Mesothelial cell of epicardium (in vitro differentiated cells): ENCODE data around the gene TMCO4. TPM values are rescaled to one million over a fixed set of nuclear protein-coding genes. Genes with fewer than 3 reads are reported as not detected.

ENCODE experiments used
- DNase-seq, 2 experiments: peaks; one replicate each; pipeline ENCODE4 v3.0.0; 2021; ENCODE audit warnings: low spot score in 2 of 2; ENCODE audit not compliant: unreplicated experiment in 2 of 2
- H3K27ac Mint-ChIP-seq: 2 replicates; pipeline ENCODE4 v1.8.0; 2021; ENCODE audit warnings: mixed read lengths
- H3K27me3 Mint-ChIP-seq: 2 replicates; pipeline ENCODE4 v1.8.0; 2021; ENCODE audit warnings: low read depth, mixed read lengths
- H3K36me3 Mint-ChIP-seq: 2 replicates; pipeline ENCODE4 v1.8.0; 2021; ENCODE audit warnings: mixed read lengths
- H3K4me1 Mint-ChIP-seq: 2 replicates; pipeline ENCODE4 v1.8.0; 2021; ENCODE audit warnings: mixed read lengths
- H3K4me3 Mint-ChIP-seq: 2 replicates; pipeline ENCODE4 v1.8.0; 2021; ENCODE audit warnings: mild to moderate bottlenecking, moderate library complexity, mixed read lengths
- H3K9me3 Mint-ChIP-seq: 2 replicates; pipeline ENCODE4 v1.8.0; 2021; ENCODE audit warnings: mixed read lengths
- total RNA-seq: library from RNA; stranded (reverse); gene quantifications from 3 replicates; pipeline ENCODE4 v1.2.1, GENCODE V29; 2021
- TF ChIP-seq, protein P1 (sequence below): fragments of 200-600 bp; sonication (generic); IDR thresholded peaks from one replicate; pipeline ENCODE4 v1.5.0; 2021; ENCODE audit warnings: antibody characterized with exemption; ENCODE audit not compliant: unreplicated experiment

Gene TMCO4
- total RNA-seq, 1 donor from 2014 or later: 21.4 TPM

DNA sequence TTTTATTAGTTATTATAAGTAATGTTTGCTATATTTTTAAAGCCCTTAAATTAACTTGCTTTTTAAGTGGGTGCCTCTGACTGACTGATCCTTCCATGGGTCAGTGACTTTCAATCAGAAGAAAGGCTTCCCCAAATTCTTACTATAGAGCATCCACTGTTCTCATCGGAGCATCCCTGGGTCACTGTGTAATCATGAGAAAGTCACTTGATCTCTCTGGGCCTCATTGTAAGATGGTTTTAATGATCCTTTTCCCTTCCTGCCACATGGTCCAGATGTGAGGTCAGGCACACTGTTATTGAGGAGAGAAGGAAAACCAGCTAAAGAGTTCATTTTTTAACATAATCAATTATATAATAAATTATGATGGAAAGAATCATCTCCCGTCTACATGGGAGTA is 166.6 kb downstream of the TMCO4 start:
- TF ChIP-seq, protein P1, sequence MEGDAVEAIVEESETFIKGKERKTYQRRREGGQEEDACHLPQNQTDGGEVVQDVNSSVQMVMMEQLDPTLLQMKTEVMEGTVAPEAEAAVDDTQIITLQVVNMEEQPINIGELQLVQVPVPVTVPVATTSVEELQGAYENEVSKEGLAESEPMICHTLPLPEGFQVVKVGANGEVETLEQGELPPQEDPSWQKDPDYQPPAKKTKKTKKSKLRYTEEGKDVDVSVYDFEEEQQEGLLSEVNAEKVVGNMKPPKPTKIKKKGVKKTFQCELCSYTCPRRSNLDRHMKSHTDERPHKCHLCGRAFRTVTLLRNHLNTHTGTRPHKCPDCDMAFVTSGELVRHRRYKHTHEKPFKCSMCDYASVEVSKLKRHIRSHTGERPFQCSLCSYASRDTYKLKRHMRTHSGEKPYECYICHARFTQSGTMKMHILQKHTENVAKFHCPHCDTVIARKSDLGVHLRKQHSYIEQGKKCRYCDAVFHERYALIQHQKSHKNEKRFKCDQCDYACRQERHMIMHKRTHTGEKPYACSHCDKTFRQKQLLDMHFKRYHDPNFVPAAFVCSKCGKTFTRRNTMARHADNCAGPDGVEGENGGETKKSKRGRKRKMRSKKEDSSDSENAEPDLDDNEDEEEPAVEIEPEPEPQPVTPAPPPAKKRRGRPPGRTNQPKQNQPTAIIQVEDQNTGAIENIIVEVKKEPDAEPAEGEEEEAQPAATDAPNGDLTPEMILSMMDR: no peak

More for the DNA sequence above, 166.6 kb downstream of the TMCO4 start:
- no peak for DNase-seq
- no peaks in the 10 kb centered on the region for H3K27me3 Mint-ChIP-seq
- no peak overlapping the region for H3K4me3 Mint-ChIP-seq
- H3K36me3 Mint-ChIP-seq: peaks cover 8% of the 10 kb centered on the region
- no peak overlapping the region for H3K27ac Mint-ChIP-seq
- H3K9me3 Mint-ChIP-seq: no peaks in the 10 kb centered on the region
- H3K4me1 Mint-ChIP-seq: peaks cover 3% of the 10 kb centered on the region

Other genes starting within 250 kb of the TMCO4 start
- gene NBL1, start 155.6 kb downstream of the TMCO4 start, total RNA-seq: 20.0 to 22.9 TPM (median 20.3 TPM) in 3 replicates
- 0.11 to 0.24 TPM (median 0.11 TPM) in 3 replicates for gene HTR6, start 135.0 kb downstream of the TMCO4 start, total RNA-seq
- not detected in 3 replicates for gene RNF186, start 15.4 kb upstream of the TMCO4 start, total RNA-seq
- 18.9 to 23.6 TPM (median 22.3 TPM) in 3 replicates for gene OTUD3, start 82.5 kb upstream of the TMCO4 start, total RNA-seq
- gene PLA2G2E, start 123.7 kb upstream of the TMCO4 start, total RNA-seq: not detected in 3 replicates
- gene PLA2G2A, start 179.7 kb upstream of the TMCO4 start, total RNA-seq: 3.7 to 5.0 TPM (median 4.1 TPM) in 3 replicates